HEK293T (cell line): Measurements from ENCODE around the gene FAM13C.

Experiments
- ELF4 ChIP-seq: fragments of 450-650 bp; IDR thresholded peaks from 2 replicates; pipeline ENCODE4 v1.6.1; 2017; ENCODE audit warnings: antibody characterized with exemption
- HDGF ChIP-seq: fragments of 450-650 bp; IDR thresholded peaks from 2 replicates; pipeline ENCODE4 v1.6.1; 2017; ENCODE audit warnings: antibody characterized with exemption, borderline replicate concordance
- L3MBTL2 ChIP-seq: fragments of 450-650 bp; conservative IDR thresholded peaks from 2 replicates; pipeline ENCODE4 v1.6.1; 2016; ENCODE audit warnings: mild to moderate bottlenecking

- TF ChIP-seq HDGF = no peak
- no peak for TF ChIP-seq L3MBTL2
- no peak for TF ChIP-seq ELF4
Observed at GRCh38 chr10:59258890-59259289, 103.5 kb downstream of the FAM13C start.
